Astrocyte of the spinal cord (primary cell): ENCODE results near the gene CYP4F22.

Source experiments
- DNase-seq: peaks from one replicate; pipeline ENCODE4 v3.0.0; 2011; ENCODE audit warnings: low read depth, low spot score
- H3K4me3 ChIP-seq: 2 replicates; pipeline ENCODE4 v1.5.1; 2011; ENCODE audit warnings: low read depth, mild to moderate bottlenecking, low read length, moderate library complexity
- CTCF ChIP-seq: IDR thresholded peaks from 2 replicates; pipeline ENCODE4 v1.5.1; 2012; ENCODE audit warnings: low read depth, mild to moderate bottlenecking, low read length, inconsistent platforms
- in situ Hi-C: cut with HindIII; loops from 2 replicates; pipeline ENCODE4 v1.10.0; 2017; ENCODE audit warnings: low sequenced_read_pairs

CYP4F22 gene

DNA sequence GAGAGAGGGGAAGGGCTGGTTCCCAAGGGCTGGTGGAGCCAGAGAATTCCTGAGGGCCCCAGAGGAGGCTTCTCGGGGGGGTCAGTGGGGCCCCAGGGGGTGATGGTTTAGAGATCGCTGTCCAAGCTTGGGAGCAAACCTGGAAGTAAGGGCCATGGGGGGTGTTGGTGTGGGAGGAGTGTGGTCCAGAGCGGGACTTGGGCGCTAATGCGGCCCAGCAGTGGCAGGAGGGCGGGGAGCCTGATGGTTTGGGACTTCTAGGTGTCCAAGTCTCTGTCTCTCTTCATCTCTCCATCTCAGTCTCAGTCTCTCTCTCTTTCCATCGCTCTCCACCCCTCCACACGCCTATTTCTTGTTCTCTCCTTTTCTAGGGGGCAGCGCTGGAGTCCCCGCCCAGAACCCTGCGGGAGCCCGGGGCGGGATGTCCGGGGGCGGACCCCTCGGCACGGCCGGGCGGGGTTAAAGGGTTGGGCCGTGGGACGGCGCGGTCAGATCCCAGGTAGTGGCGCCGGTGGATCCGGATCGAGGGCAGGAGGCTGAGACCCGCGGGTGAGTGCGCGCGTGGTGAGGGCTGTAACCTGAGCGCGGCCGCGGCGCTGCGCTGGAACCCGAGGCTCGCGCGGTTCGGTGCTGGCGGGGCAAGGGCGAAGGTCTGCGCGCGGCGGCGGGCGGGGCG lies at the start of gene CYP4F22:
Gene CYP4F22, plus strand, starts transcription at position 491 of the 676 bp plus-strand sequence. CDS start 16,812 bp downstream, outside the sequence.
- in situ Hi-C loops: no loop called here
- no peak for TF ChIP-seq CTCF
- H3K4me3 ChIP-seq: no peak within 1 kb of the TSS
- no peak for DNase-seq

- no peak for TF ChIP-seq CTCF
- H3K4me3 ChIP-seq: no peak overlapping the region
- in situ Hi-C loops: no loop called here
- DNase-seq: no peak
These were observed 46.6 kb upstream of the CYP4F22 start for GRCh38 chr19:15461694-15462093.

DNA sequence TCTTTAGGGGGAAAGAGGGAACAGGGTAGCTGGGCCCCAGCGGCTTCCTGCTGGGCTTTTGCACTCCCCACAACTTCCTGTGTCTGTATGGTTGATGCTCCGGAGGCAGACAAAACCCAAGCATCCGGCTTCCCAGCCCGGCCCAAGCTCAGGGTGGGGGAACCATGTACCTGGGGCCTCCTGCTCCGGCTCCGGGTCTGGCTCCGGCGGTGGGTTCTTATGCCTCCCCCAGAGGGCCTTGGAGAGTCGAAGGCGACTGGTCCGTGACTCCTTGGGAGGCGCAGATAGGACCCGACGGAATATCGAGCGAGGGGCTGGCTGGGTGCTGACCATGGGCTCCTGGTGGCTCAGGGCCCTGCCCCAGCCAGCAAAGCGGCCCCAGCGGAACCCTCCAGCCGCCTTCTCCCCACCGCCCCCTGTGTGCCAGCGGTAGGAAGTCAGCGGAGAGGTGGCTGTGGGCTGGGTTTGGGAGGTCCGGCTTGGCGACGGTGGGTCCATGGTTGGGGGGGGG lies 44.4 kb upstream of the CYP4F22 start:
- no peak for TF ChIP-seq CTCF
- H3K4me3 ChIP-seq: no peak overlapping the region
- in situ Hi-C loops: no loop called here
- no peak for DNase-seq

DNA sequence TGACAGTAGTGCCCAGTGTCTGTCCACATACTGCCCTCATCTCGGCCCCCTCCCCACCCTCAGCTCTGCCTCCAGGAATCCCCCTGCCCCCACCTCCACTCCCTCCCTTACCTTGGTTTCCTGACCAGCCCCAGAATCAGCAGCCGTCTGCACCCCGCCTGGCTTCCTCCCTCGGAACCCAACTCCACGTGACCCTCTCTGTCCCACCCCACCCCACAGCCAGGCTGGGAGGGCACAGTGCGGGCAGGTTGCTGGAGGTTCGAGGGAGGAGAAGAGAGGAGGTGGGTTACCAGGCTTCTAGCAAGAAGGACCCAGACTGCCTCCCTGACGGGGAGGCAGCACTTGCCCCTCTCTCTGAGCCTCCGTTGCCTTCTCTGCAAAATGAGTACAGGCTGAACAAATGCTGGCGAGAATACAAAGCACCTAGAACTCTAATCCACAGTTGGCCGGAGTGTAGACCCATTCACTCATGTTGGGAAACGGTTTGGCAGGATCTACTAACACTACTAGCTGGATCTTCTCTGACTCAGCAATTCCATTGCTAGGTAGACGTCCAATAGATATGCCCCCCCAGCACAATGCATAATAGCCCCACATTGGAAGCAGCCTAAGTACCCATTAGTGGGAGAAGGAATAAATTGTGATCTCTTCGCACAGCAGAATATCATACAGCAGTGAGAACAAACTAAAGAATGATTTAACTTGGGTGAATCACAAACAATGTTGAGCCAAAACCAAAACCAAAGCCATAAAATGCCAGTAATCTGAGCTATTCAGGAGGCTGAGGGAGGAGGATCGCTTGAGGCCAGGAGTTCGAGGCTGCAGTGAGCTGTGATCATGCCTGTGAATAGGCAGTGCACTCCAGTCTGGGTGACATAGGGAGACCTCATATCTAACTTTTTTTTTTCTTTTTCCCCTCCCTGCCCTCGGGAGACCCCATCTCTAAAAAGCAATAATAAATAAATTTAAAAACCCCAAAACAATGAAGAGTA lies 43.6 kb upstream of the CYP4F22 start, which contains the start of gene RASAL3:
Gene RASAL3, minus strand, starts transcription at position 151 of the 992 bp plus-strand sequence. CDS start 186 bp downstream, outside the sequence.
- H3K4me3 ChIP-seq: no peak within 1 kb of the TSS
- TF ChIP-seq CTCF: no peak
- no peak for DNase-seq
- in situ Hi-C loops: no loop called here

DNA sequence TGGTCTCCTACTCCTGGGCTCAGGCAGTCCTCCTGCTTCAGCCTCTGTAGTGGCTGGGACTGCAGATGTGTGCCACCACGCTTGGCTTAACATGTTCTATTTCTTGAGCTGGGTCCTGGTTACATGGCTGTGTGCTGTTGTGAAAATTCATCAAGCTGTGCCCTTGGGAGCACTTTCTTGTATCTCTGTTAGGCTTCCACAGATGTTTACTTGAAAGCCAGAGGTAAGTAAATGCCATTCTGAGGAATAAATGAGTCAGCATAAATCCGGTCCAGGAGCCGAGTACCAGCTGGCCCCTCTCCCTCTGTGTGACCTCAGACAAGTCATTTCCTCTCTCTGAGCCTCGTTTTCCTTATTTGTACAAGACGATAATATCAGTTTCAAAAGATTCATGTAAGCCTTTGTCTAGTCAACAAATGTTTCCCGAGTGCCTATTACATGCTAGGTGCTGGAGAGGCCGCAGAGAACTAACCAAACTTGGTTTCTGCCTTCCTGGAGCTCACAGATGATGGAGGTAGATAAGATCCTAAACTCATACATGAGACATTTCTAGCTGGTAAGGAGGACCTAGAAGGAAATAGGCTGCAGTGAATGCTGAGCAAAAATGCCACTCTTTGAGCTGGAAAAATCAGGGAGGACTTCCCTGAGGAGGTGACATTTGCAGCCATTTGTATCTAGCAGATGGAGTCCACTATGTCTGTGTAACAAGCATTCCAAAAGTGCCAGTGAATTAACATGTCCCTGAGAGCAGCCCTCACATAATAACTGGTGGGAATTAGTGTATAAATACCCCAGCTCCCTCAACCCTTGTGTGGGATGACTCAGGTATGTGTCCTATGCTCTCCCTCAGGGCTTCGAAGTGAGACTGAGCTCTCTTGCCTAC lies 41.2 kb upstream of the CYP4F22 start:
- DNase-seq: peak; percentile 44
- no peak overlapping the region for H3K4me3 ChIP-seq
- TF ChIP-seq CTCF: no peak
- in situ Hi-C loops: no loop called here
